Measurements from ENCODE around the gene NPW. TPM values are rescaled to one million over a fixed set of nuclear protein-coding genes. Genes with fewer than 3 reads are reported as not detected.

The NPW gene
- total RNA-seq, 1 donor, result not detected

DNA sequence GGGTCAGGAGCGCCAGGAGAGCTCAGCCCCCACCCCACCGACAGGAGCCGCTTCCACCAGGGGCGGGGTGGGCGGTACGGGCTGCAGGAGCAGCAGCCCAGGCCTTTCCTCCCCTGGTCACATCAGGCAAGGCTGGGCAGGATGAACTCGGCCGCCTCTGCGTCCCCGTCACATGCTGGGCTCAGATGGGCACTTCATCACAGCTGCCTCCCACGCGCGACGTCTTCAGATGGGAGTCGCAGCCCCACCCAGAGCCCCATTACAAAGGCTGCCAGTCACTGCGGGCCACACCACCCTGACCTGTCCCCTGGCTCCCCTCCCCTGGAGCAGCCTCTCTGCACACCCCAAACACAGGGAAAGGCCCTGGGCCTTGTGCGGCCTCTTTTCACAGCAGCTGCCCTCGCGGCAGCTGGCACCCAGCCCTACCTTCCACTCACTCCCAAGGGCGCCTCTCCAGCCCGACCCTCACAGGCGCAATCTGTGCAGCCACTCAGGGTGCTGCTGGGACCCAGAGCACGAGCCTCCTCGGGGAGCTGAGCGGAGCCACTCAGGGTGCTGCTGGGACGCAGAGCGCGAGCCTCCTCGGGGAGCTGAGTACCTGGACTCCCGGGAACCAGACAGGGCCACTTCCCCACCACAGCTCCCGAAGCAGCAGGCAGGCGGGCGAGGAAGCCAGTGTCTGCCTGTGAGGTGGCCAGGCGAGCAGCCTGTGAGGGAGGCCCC, 14.6 kb upstream of the NPW start:
- Histone ChIP-seq H4K20me1 (ENCODE audit: insufficient read depth, low read length) (peaks cover 71% of the 10 kb centered on the region), H3K4me2 (ENCODE audit: insufficient read depth, low read length) (no peak overlapping the region), H3K4me1 (ENCODE audit: insufficient read depth, low read length) (peaks cover 25% of the 10 kb centered on the region), H3K27ac (ENCODE audit: low read depth, low read length) (no peak overlapping the region), H2AFZ (ENCODE audit: low read length) (no peak overlapping the region), H3K36me3 (ENCODE audit: insufficient read depth, low read length) (peaks cover 33% of the 10 kb centered on the region), H3K9me3 (ENCODE audit: low read depth, low read length) (no peaks in the 10 kb centered on the region), H3K79me2 (ENCODE audit: insufficient read depth, low read length) (peaks cover 87% of the 10 kb centered on the region), H3K27me3 (ENCODE audit: insufficient read depth, low read length) (no peaks in the 10 kb centered on the region), H3K4me3 (ENCODE audit: insufficient read depth, low read length) (no peak overlapping the region)
- TF ChIP-seq, protein P1, sequence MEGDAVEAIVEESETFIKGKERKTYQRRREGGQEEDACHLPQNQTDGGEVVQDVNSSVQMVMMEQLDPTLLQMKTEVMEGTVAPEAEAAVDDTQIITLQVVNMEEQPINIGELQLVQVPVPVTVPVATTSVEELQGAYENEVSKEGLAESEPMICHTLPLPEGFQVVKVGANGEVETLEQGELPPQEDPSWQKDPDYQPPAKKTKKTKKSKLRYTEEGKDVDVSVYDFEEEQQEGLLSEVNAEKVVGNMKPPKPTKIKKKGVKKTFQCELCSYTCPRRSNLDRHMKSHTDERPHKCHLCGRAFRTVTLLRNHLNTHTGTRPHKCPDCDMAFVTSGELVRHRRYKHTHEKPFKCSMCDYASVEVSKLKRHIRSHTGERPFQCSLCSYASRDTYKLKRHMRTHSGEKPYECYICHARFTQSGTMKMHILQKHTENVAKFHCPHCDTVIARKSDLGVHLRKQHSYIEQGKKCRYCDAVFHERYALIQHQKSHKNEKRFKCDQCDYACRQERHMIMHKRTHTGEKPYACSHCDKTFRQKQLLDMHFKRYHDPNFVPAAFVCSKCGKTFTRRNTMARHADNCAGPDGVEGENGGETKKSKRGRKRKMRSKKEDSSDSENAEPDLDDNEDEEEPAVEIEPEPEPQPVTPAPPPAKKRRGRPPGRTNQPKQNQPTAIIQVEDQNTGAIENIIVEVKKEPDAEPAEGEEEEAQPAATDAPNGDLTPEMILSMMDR (IDR thresholded peaks at IDR 0.05; ENCODE audit: extremely low read depth, low read depth, low read length), result no peak
- no peak for DNase-seq (ENCODE audit: insufficient read length, low spot score, missing footprints)

DNA sequence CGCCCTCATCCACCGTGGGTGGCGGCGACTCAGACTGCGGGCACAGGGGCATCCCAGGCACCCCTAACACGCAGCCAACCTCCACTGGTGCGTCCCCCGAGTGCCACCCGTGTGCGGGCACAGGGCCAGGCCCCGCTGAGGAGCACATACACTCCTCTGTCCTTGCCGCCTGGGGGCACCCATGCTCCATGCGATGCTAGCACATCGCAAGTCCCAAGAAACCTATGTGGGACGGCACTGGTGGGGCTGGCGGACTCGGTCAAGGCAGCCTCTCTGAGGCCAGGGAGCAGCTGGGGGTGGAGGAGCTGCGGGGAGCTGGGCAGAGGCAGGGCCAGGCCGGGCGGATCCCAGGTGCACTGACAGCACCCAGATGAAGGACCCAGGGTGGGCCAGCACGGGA, 13.9 kb upstream of the NPW start:
- Histone ChIP-seq H3K4me1 (ENCODE audit: insufficient read depth, low read length) (peaks cover 31% of the 10 kb centered on the region), H3K9me3 (ENCODE audit: low read depth, low read length) (no peaks in the 10 kb centered on the region), H3K4me3 (ENCODE audit: insufficient read depth, low read length) (no peak overlapping the region), H3K27me3 (ENCODE audit: insufficient read depth, low read length) (no peaks in the 10 kb centered on the region), H3K79me2 (ENCODE audit: insufficient read depth, low read length) (peaks cover 94% of the 10 kb centered on the region), H3K4me2 (ENCODE audit: insufficient read depth, low read length) (no peak overlapping the region), H3K27ac (ENCODE audit: low read depth, low read length) (no peak overlapping the region), H4K20me1 (ENCODE audit: insufficient read depth, low read length) (peaks cover 71% of the 10 kb centered on the region), H3K36me3 (ENCODE audit: insufficient read depth, low read length) (peaks cover 28% of the 10 kb centered on the region), H2AFZ (ENCODE audit: low read length) (no peak overlapping the region)
- DNase-seq (ENCODE audit: insufficient read length, low spot score, missing footprints), result no peak
- TF ChIP-seq, protein P1 (IDR thresholded peaks at IDR 0.05; ENCODE audit: extremely low read depth, low read depth, low read length), result no peak

DNA sequence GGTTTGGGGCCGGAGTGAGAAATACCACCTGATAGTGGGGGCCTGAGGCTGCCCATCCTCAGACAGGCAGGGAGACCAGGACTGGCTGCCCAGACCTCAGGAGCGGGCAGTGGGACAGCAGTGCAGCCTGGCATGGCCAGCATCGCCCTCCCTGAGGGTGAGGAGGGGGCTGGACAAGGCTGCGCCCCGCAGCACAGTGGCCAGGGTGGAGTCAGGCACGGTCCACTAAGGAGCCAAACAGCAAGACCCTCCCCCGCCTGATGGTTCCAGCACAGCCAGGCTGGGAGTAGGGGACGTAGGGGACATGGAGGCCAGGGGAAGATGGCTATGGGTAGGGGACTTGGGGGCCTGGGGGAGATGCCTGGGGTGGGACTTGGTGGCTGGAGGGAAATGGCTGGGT, 13.3 kb upstream of the NPW start:
- Histone ChIP-seq H4K20me1 (ENCODE audit: insufficient read depth, low read length) (peaks cover 71% of the 10 kb centered on the region), H3K9me3 (ENCODE audit: low read depth, low read length) (no peaks in the 10 kb centered on the region), H3K4me2 (ENCODE audit: insufficient read depth, low read length) (no peak overlapping the region), H3K79me2 (ENCODE audit: insufficient read depth, low read length) (peaks cover 91% of the 10 kb centered on the region), H3K36me3 (ENCODE audit: insufficient read depth, low read length) (peaks cover 22% of the 10 kb centered on the region), H3K4me1 (ENCODE audit: insufficient read depth, low read length) (peaks cover 32% of the 10 kb centered on the region), H3K27me3 (ENCODE audit: insufficient read depth, low read length) (no peaks in the 10 kb centered on the region), H3K27ac (ENCODE audit: low read depth, low read length) (no peak overlapping the region), H3K4me3 (ENCODE audit: insufficient read depth, low read length) (no peak overlapping the region), H2AFZ (ENCODE audit: low read length) (no peak overlapping the region)
- TF ChIP-seq, protein P1 (IDR thresholded peaks at IDR 0.05; ENCODE audit: extremely low read depth, low read depth, low read length), result no peak
- DNase-seq (ENCODE audit: insufficient read length, low spot score, missing footprints), result no peak

DNA sequence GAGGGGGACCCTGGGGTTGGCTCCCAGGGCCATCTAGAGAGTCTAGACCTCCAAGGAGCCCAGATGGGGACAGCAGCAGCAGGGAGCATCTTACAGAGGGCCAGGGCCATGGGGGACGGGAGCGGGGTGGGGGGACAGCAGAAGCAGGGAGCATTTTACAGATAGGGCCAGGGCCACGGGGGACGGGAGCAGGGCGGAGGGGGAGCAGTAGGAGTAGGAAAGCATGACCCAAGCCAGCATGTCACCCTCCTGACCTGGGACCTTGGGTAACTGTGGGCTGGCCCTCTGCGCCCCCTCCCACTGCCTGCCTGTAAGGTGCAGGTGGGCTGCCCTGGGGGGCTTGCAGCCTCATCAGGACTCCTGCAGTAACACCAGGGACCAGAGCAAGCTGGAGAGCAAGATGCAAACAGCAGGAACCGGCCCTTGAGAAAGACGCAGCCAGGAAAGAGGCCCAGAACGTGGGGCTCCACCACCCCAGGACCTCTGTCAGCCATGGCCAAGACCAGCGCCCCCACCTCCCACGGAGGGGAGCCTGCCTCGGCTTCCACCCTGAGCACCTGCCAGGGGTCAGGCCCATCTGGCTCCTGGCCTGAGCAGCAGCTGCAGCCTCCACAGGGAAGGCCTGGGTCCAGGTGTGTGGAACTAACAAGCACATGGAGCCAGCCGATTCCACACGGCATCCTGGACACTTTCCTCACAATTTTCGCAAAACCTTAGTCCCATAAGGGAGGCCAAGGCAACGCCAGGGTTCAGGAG, 12.3 kb upstream of the NPW start:
- TF ChIP-seq, protein P1 (IDR thresholded peaks at IDR 0.05; ENCODE audit: extremely low read depth, low read depth, low read length), result no peak
- no peaks in the 10 kb centered on the region for H3K27me3 ChIP-seq (ENCODE audit: insufficient read depth, low read length)
- peaks cover 13% of the 10 kb centered on the region for H3K36me3 ChIP-seq (ENCODE audit: insufficient read depth, low read length)
- peak overlapping the region; percentile 57 for H3K27ac ChIP-seq (ENCODE audit: low read depth, low read length)
- H2AFZ ChIP-seq (ENCODE audit: low read length), result no peak overlapping the region
- peaks cover 67% of the 10 kb centered on the region for H4K20me1 ChIP-seq (ENCODE audit: insufficient read depth, low read length)
- peak overlapping the region; percentile 96 for H3K4me2 ChIP-seq (ENCODE audit: insufficient read depth, low read length)
- H3K4me1 ChIP-seq (ENCODE audit: insufficient read depth, low read length), result peaks cover 32% of the 10 kb centered on the region
- H3K9me3 ChIP-seq (ENCODE audit: low read depth, low read length), result no peaks in the 10 kb centered on the region
- H3K79me2 ChIP-seq (ENCODE audit: insufficient read depth, low read length), result peaks cover 82% of the 10 kb centered on the region
- peak overlapping the region; percentile 82 for H3K4me3 ChIP-seq (ENCODE audit: insufficient read depth, low read length)
- DNase-seq (ENCODE audit: insufficient read length, low spot score, missing footprints), result no peak
